NCI-H2171 (cell line): ENCODE results near the gene MAST4.

Source experiments
- DNase-seq: peaks from one replicate; lab custom pipeline; 2025; lab: John Stamatoyannopoulos, UW

The MAST4 gene

DNA sequence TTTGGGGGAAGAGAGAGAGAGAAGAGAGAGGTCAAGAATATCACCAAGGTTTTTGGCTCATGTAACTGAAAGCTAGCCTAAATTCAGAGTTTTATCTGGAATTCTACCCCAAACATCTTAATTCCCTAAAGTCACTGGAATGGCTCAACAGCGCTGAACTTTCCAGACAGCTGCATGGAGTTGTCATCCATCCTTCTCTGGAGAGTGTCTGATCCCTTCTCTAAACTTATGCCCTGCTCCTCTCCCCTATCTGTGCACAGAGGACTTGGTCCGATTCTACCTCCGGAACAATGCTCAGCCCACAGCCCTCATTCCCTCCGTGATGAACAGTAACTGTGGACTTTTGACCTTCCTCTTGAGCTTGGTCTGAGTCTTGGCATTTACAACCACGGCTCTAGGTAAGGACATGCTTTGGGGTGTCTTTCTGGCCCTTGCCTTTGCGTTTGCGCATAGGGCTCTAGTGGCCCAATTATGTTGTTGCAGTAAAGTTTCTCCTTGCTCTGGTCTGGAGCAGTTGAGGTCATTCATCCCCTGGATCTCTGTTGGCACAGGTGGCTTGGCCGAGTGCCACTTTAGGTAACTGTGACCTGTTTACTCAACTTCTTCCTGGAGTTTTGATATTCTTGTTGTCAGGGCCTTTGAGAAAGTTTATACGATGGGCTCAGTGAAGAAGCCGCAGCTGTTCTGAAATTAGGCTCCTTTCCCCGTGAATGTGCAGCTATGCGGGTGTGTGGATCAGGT, 618.7 kb downstream of the MAST4 start:
- no peak for DNase-seq

DNA sequence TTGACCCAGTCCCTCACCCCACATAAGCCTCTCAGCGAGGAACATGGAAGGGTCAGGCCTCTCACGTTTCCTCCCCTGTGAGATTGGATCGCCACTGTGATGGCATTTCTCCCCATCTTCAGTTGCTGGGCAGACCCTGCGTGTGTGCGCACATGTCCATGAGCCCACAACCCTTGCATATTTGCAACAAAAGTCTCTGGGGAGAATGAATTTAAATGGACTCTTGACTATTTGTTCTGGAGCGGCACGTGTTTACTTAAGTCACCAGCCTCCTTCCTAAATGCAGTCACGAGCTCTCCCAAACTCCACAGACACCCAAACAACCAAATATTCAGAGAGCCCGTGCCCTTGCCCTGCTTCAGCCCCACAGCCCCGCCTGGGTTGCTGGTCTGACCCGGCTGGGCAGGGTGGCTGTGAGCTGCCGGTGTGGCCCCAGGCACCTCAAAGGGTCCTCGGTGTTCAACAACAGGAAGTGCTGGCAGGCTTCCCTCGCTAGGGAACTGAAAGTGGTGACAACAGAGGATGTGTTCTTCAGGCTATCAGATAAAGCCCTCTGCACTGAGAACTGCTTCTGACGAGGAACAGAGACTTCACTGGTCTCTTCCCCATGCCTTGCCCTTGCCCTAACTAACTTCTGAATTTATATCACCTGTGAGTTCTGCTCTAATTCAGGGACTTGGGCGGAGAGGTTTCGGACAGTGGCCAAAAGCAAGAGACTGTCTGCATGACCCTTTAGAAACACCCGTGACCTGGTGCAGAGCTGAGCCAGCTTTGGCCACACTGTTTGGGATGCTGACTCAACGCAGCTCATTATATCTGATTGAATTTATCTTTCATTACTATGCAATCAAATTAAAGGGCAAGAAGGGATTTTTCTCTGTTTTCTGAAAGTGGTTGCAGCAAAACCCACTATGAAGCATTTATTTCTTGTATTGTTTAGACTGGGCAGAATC, 619.6 kb downstream of the MAST4 start:
- no peak for DNase-seq

DNA sequence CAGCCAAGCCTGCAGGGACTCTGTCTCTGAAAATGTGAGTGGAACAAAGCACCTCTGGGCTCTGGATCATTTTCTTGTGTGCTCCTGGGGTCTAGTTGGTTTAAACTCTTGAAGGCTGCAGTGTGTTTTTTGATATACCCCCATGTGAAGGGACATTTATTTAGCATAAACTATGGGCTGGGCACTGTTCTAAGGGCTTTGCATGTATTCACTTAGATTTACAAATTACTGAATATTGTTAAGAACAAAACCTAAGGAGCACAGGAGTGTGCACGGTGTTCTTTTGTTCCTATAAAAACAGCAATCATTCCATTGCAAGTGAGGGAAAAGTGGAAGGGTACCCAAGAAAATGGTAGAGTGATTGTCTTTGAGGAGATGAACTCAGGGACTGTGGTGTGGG, 620.4 kb downstream of the MAST4 start:
- DNase-seq = no peak
